Measurements from ENCODE around the gene SMIM13. TPM values are rescaled to one million over a fixed set of nuclear protein-coding genes. Genes with fewer than 3 reads are reported as not detected.

Gene SMIM13
- total RNA-seq, 3 donors from 2014 or later (not counting 1 experiment from before 2014, with no cell fraction given), result 5.3 to 10.3 (median 9.8) TPM

GRCh38 chr6:11164717-11165646, 71.3 kb downstream of the SMIM13 start:
- intact Hi-C loops (cut with micrococcal nuclease), result no loop called here
- H3K9me3 ChIP-seq (ENCODE audit: control insufficient read depth, insufficient read depth, low read length), result no peaks in the 10 kb centered on the region
- H3K36me3 ChIP-seq (ENCODE audit: control insufficient read depth, insufficient read depth, low read length), result no peaks in the 10 kb centered on the region
- no peaks in the 10 kb centered on the region for H3K27me3 Mint-ChIP-seq (ENCODE audit: low read depth in 2 of 2)
- WGBS (ENCODE audit: insufficient coverage), result 85% methylated on average over 20 of the region's 20 CpGs
- H3K9me3 Mint-ChIP-seq, result no peaks in the 10 kb centered on the region
- H3K27ac Mint-ChIP-seq, result no peak overlapping the region
- H3K4me1 ChIP-seq (ENCODE audit: control insufficient read depth, insufficient read depth, low read length), result no peaks in the 10 kb centered on the region
- no peak overlapping the region for H3K27ac ChIP-seq (ENCODE audit: low read length)
- H3K36me3 Mint-ChIP-seq, result no peaks in the 10 kb centered on the region
- DNase-seq, result no peak
- H3K27me3 ChIP-seq (ENCODE audit: control insufficient read depth, insufficient read depth, low read length), result no peaks in the 10 kb centered on the region
- peaks cover 12 to 17% of the 10 kb centered on the region in 2 donors for H3K4me1 Mint-ChIP-seq
- TF ChIP-seq CTCF (IDR thresholded peaks at IDR 0.05), result no peak
- H3K4me3 Mint-ChIP-seq, result no peak overlapping the region
- no peak for ATAC-seq
- H3K4me3 ChIP-seq (ENCODE audit: low read length), result no peak overlapping the region

GRCh38 chr6:11166948-11167347, 73.3 kb downstream of the SMIM13 start:
- Mint-ChIP-seq H3K9me3 (no peaks in the 10 kb centered on the region), H3K27ac (no peak overlapping the region), H3K4me1 (peaks cover 13 to 17% of the 10 kb centered on the region in 2 donors), H3K27me3 (ENCODE audit: low read depth in 2 of 2) (no peaks in the 10 kb centered on the region), H3K4me3 (no peak overlapping the region), H3K36me3 (no peaks in the 10 kb centered on the region)
- Histone ChIP-seq H3K36me3 (ENCODE audit: control insufficient read depth, insufficient read depth, low read length) (no peaks in the 10 kb centered on the region), H3K27me3 (ENCODE audit: control insufficient read depth, insufficient read depth, low read length) (no peaks in the 10 kb centered on the region), H3K4me3 (ENCODE audit: low read length) (no peak overlapping the region), H3K4me1 (ENCODE audit: control insufficient read depth, insufficient read depth, low read length) (no peaks in the 10 kb centered on the region), H3K27ac (ENCODE audit: low read length) (no peak overlapping the region), H3K9me3 (ENCODE audit: control insufficient read depth, insufficient read depth, low read length) (no peaks in the 10 kb centered on the region)
- DNase-seq, result no peak
- no peak for TF ChIP-seq CTCF (IDR thresholded peaks at IDR 0.05)
- intact Hi-C loops (cut with micrococcal nuclease), result no loop called here
- ATAC-seq, result no peak
- WGBS (ENCODE audit: insufficient coverage), result 78% methylated on average over 4 of the region's 4 CpGs

GRCh38 chr6:11168091-11168635, 74.5 kb downstream of the SMIM13 start:
- no peaks in the 10 kb centered on the region for H3K9me3 ChIP-seq (ENCODE audit: control insufficient read depth, insufficient read depth, low read length)

More at GRCh38 chr6:11168091-11168635, 74.5 kb downstream of the SMIM13 start:
- TF ChIP-seq CTCF (IDR thresholded peaks at IDR 0.05), result no peak
- no peaks in the 10 kb centered on the region for H3K36me3 ChIP-seq (ENCODE audit: control insufficient read depth, insufficient read depth, low read length)
- intact Hi-C loops (cut with micrococcal nuclease), result no loop called here
- DNase-seq (no peak), ATAC-seq (no peak)
- Mint-ChIP-seq H3K27ac (no peak overlapping the region), H3K9me3 (no peaks in the 10 kb centered on the region), H3K27me3 (ENCODE audit: low read depth in 2 of 2) (no peaks in the 10 kb centered on the region), H3K4me1 (peaks cover 25 to 29% of the 10 kb centered on the region in 2 donors), H3K36me3 (no peaks in the 10 kb centered on the region), H3K4me3 (no peak overlapping the region)
- no peaks in the 10 kb centered on the region for H3K27me3 ChIP-seq (ENCODE audit: control insufficient read depth, insufficient read depth, low read length)
- no peak overlapping the region for H3K4me3 ChIP-seq (ENCODE audit: low read length)
- peaks cover 6% of the 10 kb centered on the region for H3K4me1 ChIP-seq (ENCODE audit: control insufficient read depth, insufficient read depth, low read length)
- 90% methylated on average over 7 of the region's 7 CpGs for WGBS (ENCODE audit: insufficient coverage)
- H3K27ac ChIP-seq (ENCODE audit: low read length), result no peak overlapping the region
